Measurements from ENCODE around the gene IQSEC3. TPM values are rescaled to one million over a fixed set of nuclear protein-coding genes. Genes with fewer than 3 reads are reported as not detected.

The IQSEC3 gene
- total RNA-seq, 1 experiment from 2014 or later, result 0.55 TPM

- no CpG with 5 or more reads among the region's 26 CpGs for WGBS (ENCODE audit: extremely low coverage, insufficient read length, low lambda C conversion rate)
- Histone ChIP-seq H3K4me2 (ENCODE audit: insufficient read depth, insufficient read length, low read length) (no peak overlapping the region), H3K23me2 (ENCODE audit: insufficient read length, low read depth, low read length, poor library complexity, severe bottlenecking) (no peaks in the 10 kb centered on the region), H4K20me1 (ENCODE audit: control insufficient read depth, insufficient read depth, insufficient read length) (no peaks in the 10 kb centered on the region), H4K5ac (ENCODE audit: insufficient read length, low read depth, low read length) (no peak overlapping the region), H2BK5ac (ENCODE audit: insufficient read length, low read length) (no peak overlapping the region), H3K79me2 (ENCODE audit: insufficient read depth, low read length) (no peaks in the 10 kb centered on the region), H3K4ac (ENCODE audit: low read depth, low read length) (no peak overlapping the region), H3K9me3 (ENCODE audit: control insufficient read depth, low read depth, low read length) (no peaks in the 10 kb centered on the region), H3K4me1 (ENCODE audit: insufficient read depth, low read length) (peaks cover 3% of the 10 kb centered on the region; the same call in 1 of the 2 replicates), H3K9ac (ENCODE audit: extremely low read depth, insufficient read length, low read length) (no peak overlapping the region), H2BK12ac (ENCODE audit: insufficient read length, low read depth, low read length) (no peak overlapping the region), H4K91ac (ENCODE audit: insufficient read length, low read depth, low read length) (no peak overlapping the region), H3K79me1 (ENCODE audit: insufficient read depth, low read depth, low read length, poor library complexity, severe bottlenecking) (no peaks in the 10 kb centered on the region), H2BK120ac (ENCODE audit: low read depth, low read length, poor library complexity, severe bottlenecking) (no peak overlapping the region), H3K23ac (ENCODE audit: insufficient read length, low read depth, low read length) (no peak overlapping the region), H3K56ac (ENCODE audit: insufficient read length, low read depth, low read length) (no peak overlapping the region), H2BK15ac (ENCODE audit: low read depth, low read length) (no peak overlapping the region), H4K8ac (replicated peaks; ENCODE audit: insufficient read length, low read depth, low read length) (no peak overlapping the region), H2AK5ac (ENCODE audit: insufficient read length, low read length) (no peak overlapping the region), H3K14ac (ENCODE audit: insufficient read depth, low read length) (0 out of 2 replicates have a peak overlapping the region, but pooled peaks have one; percentile 19), H3K27ac (ENCODE audit: insufficient read length, low read depth, low read length) (no peak overlapping the region), H3K18ac (ENCODE audit: insufficient read length, low read depth, low read length) (no peak overlapping the region), H2BK20ac (ENCODE audit: low read depth, low read length, poor library complexity, severe bottlenecking) (no peak overlapping the region), H3T11ph (ENCODE audit: low read length) (no peak overlapping the region), H2AFZ (ENCODE audit: low read length) (no peak overlapping the region), H3K27me3 (ENCODE audit: insufficient read depth, low read length) (no peaks in the 10 kb centered on the region)
- Mint-ChIP-seq H3K4me1 (peaks cover 24 to 44% of the 10 kb centered on the region in 2 experiments), H3K4me3 (no peak overlapping the region), H3K9me3 (no peaks in the 10 kb centered on the region), H3K27ac (no peak overlapping the region), H3K36me3 (ENCODE audit: insufficient read depth in 1 of 3, low read depth in 3 of 3) (peaks cover 0 to 2% (median 0%) of the 10 kb centered on the region in 3 experiments; a peak in 2 of 7 replicates), H3K27me3 (ENCODE audit: low read depth) (peaks cover 20% of the 10 kb centered on the region)
- no peak for TF ChIP-seq CTCF (conservative IDR thresholded peaks at IDR 0.05)
- DNase-seq, result no peak
Measured at GRCh38 chr12:163406-163986, 96.9 kb downstream of the IQSEC3 start.

Measured in H9 (cell line).